AG20443 (cell line): ENCODE results near the gene QKI.

Experiments
- DNase-seq: peaks from one replicate; pipeline ENCODE4 v3.0.0; 2012; ENCODE audit warnings: low spot score, mixed read lengths

QKI gene

DNA sequence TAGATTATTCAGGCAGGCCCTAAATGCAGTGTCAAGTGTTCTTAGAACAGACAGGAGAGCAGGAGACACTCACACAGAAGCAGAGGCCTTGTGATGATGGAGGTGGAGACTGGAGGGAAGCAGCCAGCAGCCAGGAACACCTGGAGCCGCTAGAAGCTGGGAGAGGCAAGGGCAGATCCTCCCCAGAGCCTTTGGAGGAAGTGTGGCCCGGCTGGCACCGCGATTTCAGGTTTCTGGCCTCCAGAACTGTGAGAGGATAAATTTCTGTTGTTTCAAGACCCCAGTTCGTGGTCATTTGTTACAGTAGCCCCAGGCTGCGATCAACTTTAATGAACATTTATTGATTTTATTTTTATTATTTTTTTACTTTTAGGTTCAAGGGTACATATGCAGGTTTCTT, 203.0 kb downstream of the QKI start:
- no peak for DNase-seq

DNA sequence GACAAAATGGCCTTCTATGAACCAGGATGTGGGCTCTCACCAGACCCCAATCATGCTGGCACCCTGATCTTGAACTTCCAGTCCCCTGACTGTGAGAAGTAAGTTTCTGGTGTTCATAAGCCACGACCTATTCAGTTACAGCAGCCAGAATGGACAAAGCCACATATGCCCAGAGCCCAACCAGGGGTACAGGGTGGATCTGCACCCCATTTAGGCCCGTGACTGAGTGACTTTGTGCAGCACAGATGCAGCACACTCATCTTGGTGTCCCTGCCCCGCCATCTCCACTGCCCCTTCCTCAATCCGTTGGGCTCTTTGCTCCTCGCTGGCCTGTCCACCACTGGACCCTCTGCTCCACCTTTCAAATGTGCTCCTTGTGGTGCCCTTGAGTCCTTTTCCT, 205.6 kb downstream of the QKI start:
- DNase-seq, result no peak

DNA sequence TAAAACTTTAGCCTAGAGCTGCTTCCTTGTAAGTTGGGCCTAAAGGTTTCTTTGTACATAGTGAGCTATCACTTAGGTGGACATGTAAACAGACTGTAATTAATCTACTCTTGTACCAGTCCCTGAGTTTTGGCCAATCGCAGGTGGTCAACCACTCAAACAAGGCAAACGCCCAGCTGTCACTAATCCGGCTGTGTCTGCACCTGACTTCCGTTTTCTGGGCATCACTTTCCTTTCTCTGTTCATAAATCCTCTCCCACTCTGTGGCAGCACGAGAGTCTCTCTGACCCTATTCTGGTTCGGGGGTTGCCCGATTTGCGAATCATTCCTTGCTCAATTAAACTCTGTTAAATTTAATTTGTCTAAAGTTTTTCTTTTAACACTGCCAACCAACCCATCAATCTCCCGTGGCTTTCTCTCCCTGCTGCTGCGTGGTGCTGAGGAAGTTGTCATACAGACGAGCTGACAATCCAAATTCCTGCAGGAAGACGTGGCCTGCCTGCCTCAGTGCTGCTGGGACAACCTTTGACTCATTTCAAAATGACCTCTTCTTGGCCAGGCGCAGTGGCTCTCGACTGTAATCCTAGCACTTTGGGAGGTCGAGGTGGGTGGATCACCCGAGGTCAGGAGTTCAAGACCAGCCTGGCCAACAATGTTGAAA, 206.3 kb downstream of the QKI start:
- DNase-seq, result no peak

DNA sequence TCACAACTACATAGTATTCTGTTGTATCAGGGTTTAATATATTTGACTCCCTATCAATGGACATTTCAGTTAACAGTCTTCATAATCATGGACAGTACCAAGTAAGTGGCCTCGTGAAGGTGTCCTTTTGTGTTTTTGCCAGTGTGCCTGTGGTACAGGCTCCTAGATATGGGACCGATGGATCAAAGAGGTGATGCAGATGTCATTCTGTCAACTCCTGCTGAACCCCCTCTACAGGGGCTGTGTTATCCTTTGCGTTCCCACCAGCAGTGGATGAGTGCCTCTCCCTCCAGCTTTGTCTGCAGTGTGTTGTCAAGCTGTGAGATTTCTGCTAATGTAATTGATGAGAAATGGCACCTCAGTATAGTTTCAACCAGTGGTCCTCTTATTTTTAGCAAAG, 210.7 kb downstream of the QKI start:
- DNase-seq, result no peak

DNA sequence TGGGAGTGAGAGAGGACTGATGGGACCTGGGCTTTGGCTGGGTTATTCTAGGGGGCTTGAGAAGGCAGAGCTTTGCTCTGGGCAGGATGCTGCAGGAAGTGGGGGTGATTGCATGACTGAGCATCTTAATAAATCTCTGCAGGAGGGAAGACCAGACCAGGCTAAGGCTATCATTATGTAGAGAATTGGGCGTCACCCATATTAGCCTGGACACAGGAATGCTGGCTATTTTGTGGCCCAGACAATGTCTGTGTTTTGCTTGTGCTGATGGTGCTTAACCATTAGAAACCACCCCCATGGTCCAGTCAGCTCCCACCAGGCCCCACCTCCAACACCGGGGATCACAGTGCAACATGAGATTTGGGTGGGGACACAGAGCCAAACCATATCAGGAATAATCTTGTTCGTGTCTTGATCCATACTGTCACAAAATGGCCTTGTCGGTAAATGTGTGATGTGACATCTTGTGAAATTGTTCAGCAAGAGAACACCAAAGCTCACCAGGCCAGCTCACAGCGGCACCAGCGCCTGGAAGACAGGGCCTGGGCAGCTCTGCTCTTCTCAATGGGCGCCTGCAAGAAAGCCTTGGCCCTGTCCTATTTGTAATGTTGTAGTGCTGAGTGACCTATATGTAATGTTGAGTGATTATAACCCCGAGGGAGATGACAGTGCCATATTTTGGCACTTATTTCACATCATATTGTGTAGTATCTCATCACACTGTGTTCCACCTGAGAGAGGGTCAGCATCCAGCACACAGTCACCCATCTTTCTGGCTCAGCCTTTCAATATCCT, 211.8 kb downstream of the QKI start:
- DNase-seq, result peak; percentile 65

DNA sequence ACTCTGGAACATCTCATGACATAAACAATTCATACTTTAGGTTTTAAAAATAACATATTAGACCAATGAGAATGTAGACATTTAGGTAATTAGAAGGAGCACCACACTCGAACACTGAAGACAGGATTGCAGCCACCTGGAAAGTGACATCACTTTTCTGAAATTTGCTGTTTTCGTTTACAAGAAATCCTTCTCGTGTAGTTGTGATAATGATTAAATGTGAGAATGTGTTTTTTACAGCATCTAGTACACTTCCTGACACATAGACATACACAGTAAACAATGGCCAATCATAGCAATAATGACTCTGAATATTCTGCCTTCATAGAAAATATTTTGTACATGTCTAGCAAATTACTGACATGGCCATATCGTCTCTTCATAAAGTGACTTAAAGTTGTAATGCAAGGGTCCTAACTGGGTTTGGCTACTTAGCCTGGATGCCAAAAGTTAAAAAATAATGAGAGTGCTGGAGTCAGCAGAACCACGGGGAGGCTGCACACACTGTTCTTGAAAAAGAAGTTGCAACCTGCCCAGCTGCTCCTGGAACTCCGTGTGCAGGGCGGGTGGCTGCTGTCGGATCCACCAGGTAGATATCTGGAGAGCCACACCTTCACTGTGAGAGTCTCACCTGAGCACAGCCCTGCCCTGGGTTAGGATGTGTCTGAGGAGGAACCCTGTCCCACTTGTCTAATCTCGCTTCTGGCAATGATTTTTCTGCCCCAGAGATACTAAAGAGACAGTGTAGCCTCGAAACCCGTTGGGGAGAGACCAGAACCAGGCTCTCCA, 212.9 kb downstream of the QKI start:
- DNase-seq, result no peak
